Neutrophil (primary cell): Measurements from ENCODE around the gene KCNH8.
"Not testable (repeated sequence)": the region's sequence is repeated elsewhere in the genome, so short reads cannot be mapped to it uniquely, and the experiment has no call there.

ENCODE experiments used
- H3K27ac ChIP-seq: fragments of 200-600 bp; sonication (generic); 2 replicates; pipeline ENCODE4 v1.5.1; 2016; ENCODE audit warnings: mild to moderate bottlenecking, moderate library complexity
- H3K27me3 ChIP-seq: fragments of 200-600 bp; sonication (generic); 2 replicates; pipeline ENCODE4 v1.6.0; 2016; ENCODE audit warnings: mild to moderate bottlenecking
- H3K36me3 ChIP-seq: fragments of 200-600 bp; sonication (generic); 2 replicates; pipeline ENCODE4 v1.5.1; 2017
- H3K4me1 ChIP-seq, 2 experiments: fragments of 200-600 bp in 1 of 2; sonication (generic) in 1 of 2; 1 replicate in 1 of 2; 2 replicates in 1 of 2; pipeline versions ENCODE4 v1.5.1 to v1.6.1; 2013 to 2016; ENCODE audit warnings: low read depth in 1 of 2, low read length in 1 of 2, mild to moderate bottlenecking in 1 of 2, moderate library complexity in 1 of 2; ENCODE audit not compliant: control insufficient read depth in 1 of 2, insufficient read depth in 1 of 2
- H3K4me3 ChIP-seq, 2 experiments: fragments of 200-600 bp in 1 of 2; sonication (generic) in 1 of 2; 1 replicate in 1 of 2; 2 replicates in 1 of 2; pipeline ENCODE4 v1.5.1; 2013 to 2016; ENCODE audit warnings: low read depth in 1 of 2, low read length in 1 of 2, mild to moderate bottlenecking in 1 of 2, moderate library complexity in 1 of 2
- H3K9me3 ChIP-seq: fragments of 200-600 bp; sonication (generic); 2 replicates; pipeline ENCODE4 v1.5.1; 2016
- TF ChIP-seq, protein P1 (sequence below): fragments of 200-600 bp; sonication (generic); IDR thresholded peaks from 2 replicates; pipeline ENCODE4 v1.5.1; 2016; ENCODE audit warnings: antibody characterized with exemption

KCNH8 gene

DNA sequence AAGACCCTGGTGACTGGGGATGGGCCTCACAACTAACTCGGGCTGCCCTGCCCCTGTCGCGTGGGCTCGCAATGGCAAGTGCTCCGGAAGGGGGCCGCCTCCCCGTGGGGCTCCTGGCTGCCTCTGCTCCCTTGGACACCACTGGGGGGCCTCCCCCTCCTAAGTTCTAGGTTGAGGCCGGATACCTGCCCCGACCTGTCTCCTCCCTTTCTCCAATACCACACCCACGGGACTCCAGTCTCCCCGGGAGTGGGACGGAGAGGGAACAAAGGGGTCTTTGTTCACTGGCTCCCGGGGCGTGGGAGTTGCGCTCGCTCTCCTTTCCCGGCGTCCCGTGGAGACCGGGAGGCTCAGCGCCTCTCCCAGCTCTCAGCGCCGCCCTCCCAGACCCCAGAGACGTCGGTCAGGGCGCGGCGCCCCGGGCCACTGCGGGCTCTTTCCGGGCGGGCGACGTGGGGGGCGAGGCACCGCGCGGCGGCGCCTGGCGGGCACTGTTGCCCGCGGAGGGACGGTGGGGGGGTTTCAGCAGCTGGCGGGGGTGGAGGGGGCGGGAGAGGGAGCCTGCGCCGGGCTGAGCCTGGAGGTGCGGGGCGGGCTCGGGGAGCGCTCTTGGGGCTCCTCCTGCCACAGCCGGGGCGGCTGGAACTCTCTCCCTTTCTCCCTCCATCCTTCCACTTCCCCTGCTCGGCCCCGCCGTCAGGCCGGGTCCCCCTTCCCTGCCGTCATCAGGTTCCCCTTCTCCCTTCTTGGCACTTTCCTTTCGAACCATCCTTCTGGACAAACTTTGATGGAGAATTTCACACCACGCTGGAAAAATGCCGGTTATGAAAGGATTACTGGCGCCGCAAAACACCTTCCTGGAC lies at the start of gene KCNH8:
Gene KCNH8, plus strand, starts transcription at position 606 of the 863 bp plus-strand sequence. Its CDS starts 210 bp downstream, at position 816.
- Histone ChIP-seq H3K27ac (no peak within 1 kb of the TSS), H3K4me1 (peaks cover 6 to 25% of the 10 kb centered on the region in 2 experiments), H3K4me3 (peak within 1 kb of the TSS; percentile 59 to 70), H3K36me3 (no peaks in the 10 kb centered on the region), H3K27me3 (peaks cover 92% of the 10 kb centered on the region), H3K9me3 (no peaks in the 10 kb centered on the region)
- TF ChIP-seq, protein P1, sequence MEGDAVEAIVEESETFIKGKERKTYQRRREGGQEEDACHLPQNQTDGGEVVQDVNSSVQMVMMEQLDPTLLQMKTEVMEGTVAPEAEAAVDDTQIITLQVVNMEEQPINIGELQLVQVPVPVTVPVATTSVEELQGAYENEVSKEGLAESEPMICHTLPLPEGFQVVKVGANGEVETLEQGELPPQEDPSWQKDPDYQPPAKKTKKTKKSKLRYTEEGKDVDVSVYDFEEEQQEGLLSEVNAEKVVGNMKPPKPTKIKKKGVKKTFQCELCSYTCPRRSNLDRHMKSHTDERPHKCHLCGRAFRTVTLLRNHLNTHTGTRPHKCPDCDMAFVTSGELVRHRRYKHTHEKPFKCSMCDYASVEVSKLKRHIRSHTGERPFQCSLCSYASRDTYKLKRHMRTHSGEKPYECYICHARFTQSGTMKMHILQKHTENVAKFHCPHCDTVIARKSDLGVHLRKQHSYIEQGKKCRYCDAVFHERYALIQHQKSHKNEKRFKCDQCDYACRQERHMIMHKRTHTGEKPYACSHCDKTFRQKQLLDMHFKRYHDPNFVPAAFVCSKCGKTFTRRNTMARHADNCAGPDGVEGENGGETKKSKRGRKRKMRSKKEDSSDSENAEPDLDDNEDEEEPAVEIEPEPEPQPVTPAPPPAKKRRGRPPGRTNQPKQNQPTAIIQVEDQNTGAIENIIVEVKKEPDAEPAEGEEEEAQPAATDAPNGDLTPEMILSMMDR, result no peak

DNA sequence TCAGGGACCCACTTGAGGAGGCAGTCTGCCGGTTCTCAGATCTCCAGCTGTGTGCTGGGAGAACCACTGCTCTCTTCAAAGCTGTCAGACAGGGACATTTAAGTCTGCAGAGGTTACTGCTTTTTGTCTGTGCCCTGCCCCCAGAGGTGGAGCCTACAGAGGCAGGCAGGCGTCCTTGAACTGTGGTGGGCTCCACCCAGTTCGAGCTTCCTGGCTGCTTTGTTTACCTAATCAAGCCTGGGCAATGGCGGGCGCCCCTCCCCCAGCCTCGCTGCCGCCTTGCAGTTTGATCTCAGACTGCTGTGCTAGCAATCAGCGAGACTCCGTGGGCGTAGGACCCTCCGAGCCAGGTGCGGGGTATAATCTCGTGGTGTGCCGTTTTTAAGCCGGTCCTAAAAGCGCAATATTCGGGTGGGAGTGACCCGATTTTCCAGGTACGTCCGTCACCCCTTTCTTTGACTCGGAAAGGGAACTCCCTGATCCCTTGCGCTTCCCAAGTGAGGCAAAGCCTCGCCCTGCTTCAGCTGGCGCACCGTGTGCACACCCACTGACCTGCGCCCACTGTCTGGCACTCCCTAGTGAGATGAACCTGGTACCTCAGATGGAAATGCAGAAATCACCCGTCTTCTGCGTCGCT lies 45.5 kb upstream of the KCNH8 start:
- not testable (repeated sequence) for H3K4me1 ChIP-seq, H3K27ac ChIP-seq, H3K27me3 ChIP-seq, H3K36me3 ChIP-seq, H3K4me3 ChIP-seq
- peaks cover 13% of the 10 kb centered on the region for H3K9me3 ChIP-seq

GRCh38 chr3:19103510-19103909 lies 44.8 kb upstream of the KCNH8 start:
- Histone ChIP-seq H3K4me3 (no peak overlapping the region), H3K27ac (no peak overlapping the region), H3K4me1 (no peaks in the 10 kb centered on the region), H3K9me3 (peaks cover 13% of the 10 kb centered on the region), H3K27me3 (no peaks in the 10 kb centered on the region), H3K36me3 (no peaks in the 10 kb centered on the region)
- TF ChIP-seq, protein P1, result no peak

GRCh38 chr3:19104459-19104858 lies 43.9 kb upstream of the KCNH8 start:
- Histone ChIP-seq H3K4me3 (no peak overlapping the region), H3K9me3 (peaks cover 13% of the 10 kb centered on the region), H3K36me3 (no peaks in the 10 kb centered on the region), H3K27ac (no peak overlapping the region), H3K4me1 (no peaks in the 10 kb centered on the region), H3K27me3 (no peaks in the 10 kb centered on the region)
- TF ChIP-seq, protein P1, result no peak

- peaks cover 13% of the 10 kb centered on the region for H3K9me3 ChIP-seq
- H3K27ac ChIP-seq, result no peak overlapping the region
- TF ChIP-seq, protein P1, result no peak
- no peaks in the 10 kb centered on the region for H3K36me3 ChIP-seq
- H3K27me3 ChIP-seq, result no peaks in the 10 kb centered on the region
- no peak overlapping the region for H3K4me3 ChIP-seq
- H3K4me1 ChIP-seq, result no peaks in the 10 kb centered on the region
Observed at GRCh38 chr3:19105826-19106225, 42.5 kb upstream of the KCNH8 start.

- Histone ChIP-seq H3K27me3 (no peaks in the 10 kb centered on the region), H3K4me1 (no peaks in the 10 kb centered on the region), H3K36me3 (no peaks in the 10 kb centered on the region), H3K9me3 (peaks cover 13% of the 10 kb centered on the region), H3K27ac (no peak overlapping the region), H3K4me3 (no peak overlapping the region)
- TF ChIP-seq, protein P1, result no peak
Observed at GRCh38 chr3:19106307-19106706, 42.0 kb upstream of the KCNH8 start.
